Stomach (tissue), 19 donors: ENCODE results near the gene TERC. TPM values are rescaled to one million over a fixed set of nuclear protein-coding genes. Genes with fewer than 3 reads are reported as not detected.

Experiments
- DNase-seq, 2 donors: peaks; one replicate each; pipeline versions ENCODE4 v3.0.0 to v3.0.0-alpha.2; 2013 to 2019
- H3K27ac ChIP-seq, 5 donors: fragments of 200-600 bp in 4 of 5; sonication (generic) in 4 of 5; one replicate each; pipeline ENCODE4 v1.5.1; 2013 to 2019; ENCODE audit warnings: mild to moderate bottlenecking in 1 of 5, moderate library complexity in 1 of 5
- H3K27me3 ChIP-seq, 3 donors: fragments of 200-600 bp; sonication (generic); one replicate each; pipeline ENCODE4 v1.5.1; 2017 to 2019; ENCODE audit warnings: mixed run types in 1 of 3
- H3K36me3 ChIP-seq, 4 donors: fragments of 200-600 bp; sonication (generic); 1 replicate in 3 of 4; 2 replicates in 1 of 4; pipeline ENCODE4 v1.5.1; 2016 to 2019
- H3K4me1 ChIP-seq, 4 donors: fragments of 200-600 bp; sonication (generic); one replicate each; pipeline ENCODE4 v1.5.1; 2016 to 2019
- H3K4me3 ChIP-seq, 4 donors: fragments of 200-600 bp; sonication (generic) in 3 of 4; one replicate each; pipeline ENCODE4 v1.5.1; 2016 to 2019; ENCODE audit warnings: mild to moderate bottlenecking in 1 of 4
- H3K9me3 ChIP-seq, 4 donors: fragments of 200-600 bp; sonication (generic); one replicate each; pipeline ENCODE4 v1.5.1; 2016 to 2019
- EP300 ChIP-seq: sonication (generic); formaldehyde crosslinking; IDR thresholded peaks from one replicate; pipeline ENCODE4 v1.6.1; 2017; ENCODE audit warnings: antibody characterized with exemption
- POLR2A ChIP-seq, 4 donors: fragments of 450-650 bp; IDR thresholded peaks; one replicate each; pipeline ENCODE4 v1.6.1; 2016; ENCODE audit warnings: antibody characterized with exemption in 4 of 4, control low read depth in 2 of 4, mild to moderate bottlenecking in 1 of 4, moderate library complexity in 1 of 4
- POLR2AphosphoS5 ChIP-seq, 3 donors: sonication (generic); formaldehyde crosslinking; IDR thresholded peaks; one replicate each; pipeline ENCODE4 v1.6.1; 2016; ENCODE audit warnings: antibody characterized with exemption in 3 of 3
- WGBS, 5 donors: extraction: QIAGEN DNeasy Blood & Tissue Kit in 3 of 5; methylation state at CpG; one replicate each; pipeline versions ENCODE4 v1.1.5 to v1.1.7; 2013 to 2018; 5-methylcytosine and 5-hydroxymethylcytosine counted together
- intact Hi-C: fragments of 100-400 bp; cut with DNase I; formaldehyde crosslinking; loops from one replicate; pipeline ENCODE4 v1.15.1; 2023; ENCODE audit warnings: low total_unique reads
- long read RNA-seq, 10 donors: transcript quantifications; one replicate each; lab custom pipeline, GENCODE V29; 2026
- polyA plus RNA-seq, 3 donors: library from polyadenylated mRNA; stranded (reverse); fragments of 200-250 nt; gene quantifications; one replicate each; pipeline ENCODE4 v1.2.3, GENCODE V29; 2013
- total RNA-seq, 5 donors: library from RNA; depleted of rRNA; stranded (reverse); fragments of >200 nt; gene quantifications; one replicate each; pipeline versions ENCODE4 v1.1.0 to v1.2.3, GENCODE V29; 2014 to 2016
- TF ChIP-seq, protein P1 (sequence below), 7 experiments: fragments of 450-650 bp in 4 of 7; fragments of 200-600 bp in 3 of 7; sonication (generic) in 3 of 7; IDR thresholded peaks; one replicate each; pipeline ENCODE4 v1.5.1; 2016 to 2019; ENCODE audit warnings: antibody characterized with exemption in 7 of 7, control low read depth in 2 of 7, mild to moderate bottlenecking in 1 of 7
- donor health status: healthy with polysubstance abuse.
- donor health status: Bipolar disorder and iron deficiency.
- donor health status: healthy.

The TERC gene
- total RNA-seq (100 to 1,000 TPM; 107 to 717 (median 249) TPM), polyA plus RNA-seq (not detected)
- long read RNA-seq, donor 1: 0 reads
- long read RNA-seq, donor 2: 0 reads
- long read RNA-seq, donor 3: 0 reads
- long read RNA-seq, donor 4: 0 reads
- long read RNA-seq, donor 5: 0 reads
- long read RNA-seq, donor 6: 0 reads
- long read RNA-seq, donor 7: 0 reads
- long read RNA-seq, donor 8: 0 reads
- long read RNA-seq, donor 9: 0 reads
- long read RNA-seq, donor 10: 0 reads

DNA sequence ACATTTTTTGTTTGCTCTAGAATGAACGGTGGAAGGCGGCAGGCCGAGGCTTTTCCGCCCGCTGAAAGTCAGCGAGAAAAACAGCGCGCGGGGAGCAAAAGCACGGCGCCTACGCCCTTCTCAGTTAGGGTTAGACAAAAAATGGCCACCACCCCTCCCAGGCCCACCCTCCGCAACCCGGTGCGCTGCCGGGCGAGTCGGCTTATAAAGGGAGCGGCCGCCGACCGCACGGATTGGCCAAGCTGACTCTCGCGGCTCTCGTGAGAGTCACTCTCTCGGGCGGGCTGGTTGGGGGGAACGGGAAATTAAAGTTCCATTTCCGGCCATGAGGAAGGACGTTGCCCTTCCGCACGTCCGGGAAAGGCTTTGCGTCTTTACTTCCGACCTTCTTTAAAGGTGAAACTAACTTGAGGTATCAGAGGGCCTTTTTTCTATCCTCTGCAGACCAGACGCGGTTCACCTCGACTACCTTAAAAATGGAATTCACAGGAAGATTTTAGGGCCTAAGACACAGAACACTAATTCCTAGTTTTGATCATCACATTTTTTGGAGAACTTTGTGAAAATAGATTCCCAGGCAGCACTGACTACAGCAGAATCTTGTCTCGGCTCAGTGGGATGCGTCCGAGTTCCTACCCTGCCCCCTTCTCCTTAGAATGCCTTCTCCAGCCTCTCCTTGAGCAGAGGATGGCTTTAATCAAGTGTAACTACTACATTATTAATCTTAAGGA lies at the start of gene TERC:
Gene TERC, minus strand, starts transcription at position 179 of the 731 bp plus-strand sequence.
- Histone ChIP-seq H3K9me3 (no peaks in the 10 kb centered on the region), H3K36me3 (no peaks in the 10 kb centered on the region), H3K4me3 (peak within 1 kb of the TSS; percentile 64 to 89 (median 79)), H3K27me3 (no peaks in the 10 kb centered on the region), H3K27ac (peak within 1 kb of the TSS; percentile 97 to 99 (median 98)), H3K4me1 (peaks cover 0 to 24% (median 10%) of the 10 kb centered on the region in 4 donors)
- peak; percentile 92 to 98 for DNase-seq
- 6 to 8% (median 7%) methylated on average over 42 of the region's 42 CpGs for WGBS, 5 donors
- TF ChIP-seq EP300 (peak; percentile 14), POLR2AphosphoS5 (IDR thresholded peaks at IDR 0.05) (peak; percentile 87 to 100 (median 96)), POLR2A (IDR thresholded peaks at IDR 0.05) (peak in 2 of 4 donors; percentile 92 to 96)
- TF ChIP-seq, protein P1, sequence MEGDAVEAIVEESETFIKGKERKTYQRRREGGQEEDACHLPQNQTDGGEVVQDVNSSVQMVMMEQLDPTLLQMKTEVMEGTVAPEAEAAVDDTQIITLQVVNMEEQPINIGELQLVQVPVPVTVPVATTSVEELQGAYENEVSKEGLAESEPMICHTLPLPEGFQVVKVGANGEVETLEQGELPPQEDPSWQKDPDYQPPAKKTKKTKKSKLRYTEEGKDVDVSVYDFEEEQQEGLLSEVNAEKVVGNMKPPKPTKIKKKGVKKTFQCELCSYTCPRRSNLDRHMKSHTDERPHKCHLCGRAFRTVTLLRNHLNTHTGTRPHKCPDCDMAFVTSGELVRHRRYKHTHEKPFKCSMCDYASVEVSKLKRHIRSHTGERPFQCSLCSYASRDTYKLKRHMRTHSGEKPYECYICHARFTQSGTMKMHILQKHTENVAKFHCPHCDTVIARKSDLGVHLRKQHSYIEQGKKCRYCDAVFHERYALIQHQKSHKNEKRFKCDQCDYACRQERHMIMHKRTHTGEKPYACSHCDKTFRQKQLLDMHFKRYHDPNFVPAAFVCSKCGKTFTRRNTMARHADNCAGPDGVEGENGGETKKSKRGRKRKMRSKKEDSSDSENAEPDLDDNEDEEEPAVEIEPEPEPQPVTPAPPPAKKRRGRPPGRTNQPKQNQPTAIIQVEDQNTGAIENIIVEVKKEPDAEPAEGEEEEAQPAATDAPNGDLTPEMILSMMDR (IDR thresholded peaks at IDR 0.05): no peak
- intact Hi-C loops: no loop called here

DNA sequence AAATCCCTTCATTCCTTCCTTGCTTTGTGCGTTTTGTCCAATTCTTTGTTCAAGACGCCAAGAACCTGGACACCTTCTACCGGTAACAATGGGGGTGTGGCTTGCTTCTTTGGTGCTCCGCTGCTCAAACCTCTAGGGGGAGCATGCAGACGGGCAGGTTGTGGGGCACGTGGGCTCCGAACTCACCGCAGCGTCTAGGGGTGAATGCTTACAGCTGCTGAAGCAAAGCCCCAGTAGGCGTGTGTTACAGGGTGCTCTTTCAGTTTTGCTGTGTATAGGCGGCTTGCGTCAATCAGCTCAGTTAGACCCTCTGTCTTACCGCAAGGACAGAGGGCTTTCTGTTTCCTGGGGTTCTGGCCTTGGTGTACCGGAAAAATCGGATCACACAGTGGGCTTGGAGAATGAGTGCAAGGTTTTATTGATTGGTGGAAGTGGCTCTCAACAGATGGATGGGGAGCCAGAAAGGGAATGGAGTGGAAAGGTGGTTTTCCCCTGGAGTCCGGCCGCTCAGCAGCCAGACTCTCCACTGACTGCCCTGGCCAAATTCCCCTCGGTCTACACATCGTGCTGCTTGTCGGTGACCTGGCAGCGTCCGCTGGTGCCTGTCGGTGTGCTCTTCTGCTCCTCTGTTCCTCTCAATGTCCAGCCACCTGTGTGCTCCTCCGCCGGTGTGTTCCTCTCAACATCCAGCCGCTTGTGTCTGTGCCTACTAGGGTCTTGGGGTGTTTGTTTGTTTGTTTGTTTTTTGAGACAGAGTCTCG lies 49.1 kb upstream of the TERC start:
- H3K4me3 ChIP-seq: peak overlapping the region; percentile 59 to 77 (median 66)
- intact Hi-C loops: no loop called here
- H3K4me1 ChIP-seq: peaks cover 24 to 35% (median 26%) of the 10 kb centered on the region in 4 donors
- DNase-seq: peak; percentile 46 to 68
- peaks cover 0 to 8% (median 4%) of the 10 kb centered on the region in 4 donors for H3K9me3 ChIP-seq
- 61 to 72% (median 65%) methylated on average over 27 of the region's 27 CpGs for WGBS, 5 donors
- H3K27ac ChIP-seq: no peak overlapping the region
- TF ChIP-seq POLR2A (IDR thresholded peaks at IDR 0.05): no peak
- TF ChIP-seq, protein P1 (IDR thresholded peaks at IDR 0.05): peak in 3 of 7 experiments; percentile 18 to 29 (median 25)
- TF ChIP-seq POLR2AphosphoS5 (IDR thresholded peaks at IDR 0.05): no peak
- no peak for TF ChIP-seq EP300
- H3K36me3 ChIP-seq: no peaks in the 10 kb centered on the region
- H3K27me3 ChIP-seq: no peaks in the 10 kb centered on the region

DNA sequence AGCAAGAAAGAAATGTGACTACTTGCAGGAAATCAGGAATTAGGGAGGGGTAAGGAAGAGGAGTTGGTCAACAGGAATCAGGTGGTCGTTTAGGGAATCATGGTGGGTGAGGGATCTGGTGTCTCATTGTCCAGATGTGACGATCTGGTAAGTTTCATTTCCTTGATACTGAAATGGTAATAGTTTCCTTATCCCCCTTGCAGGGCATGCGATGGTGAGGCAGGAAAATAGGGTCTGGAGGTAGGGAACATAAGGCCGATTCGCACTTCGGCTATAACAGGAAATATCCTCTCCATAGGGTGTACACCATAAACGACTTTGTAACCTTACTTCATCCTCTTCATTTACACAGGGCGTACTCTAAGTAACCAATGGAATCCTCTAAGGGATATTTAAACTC lies 48.4 kb upstream of the TERC start:
- H3K9me3 ChIP-seq: peaks cover 0 to 8% (median 4%) of the 10 kb centered on the region in 4 donors
- peaks cover 24 to 35% (median 26%) of the 10 kb centered on the region in 4 donors for H3K4me1 ChIP-seq
- H3K36me3 ChIP-seq: no peaks in the 10 kb centered on the region
- 50 to 75% (median 59%) methylated on average over 8 of the region's 8 CpGs for WGBS, 5 donors
- intact Hi-C loops: no loop called here
- no peaks in the 10 kb centered on the region for H3K27me3 ChIP-seq
- peak overlapping the region in 2 of 5 donors; percentile 68 to 81 for H3K27ac ChIP-seq
- TF ChIP-seq POLR2AphosphoS5 (IDR thresholded peaks at IDR 0.05) (no peak), EP300 (no peak), POLR2A (IDR thresholded peaks at IDR 0.05) (no peak)
- TF ChIP-seq, protein P1 (IDR thresholded peaks at IDR 0.05): no peak
- DNase-seq: no peak
- peak overlapping the region; percentile 59 to 77 (median 66) for H3K4me3 ChIP-seq
